ENCODE results near the gene LALBA.

Gene LALBA

DNA sequence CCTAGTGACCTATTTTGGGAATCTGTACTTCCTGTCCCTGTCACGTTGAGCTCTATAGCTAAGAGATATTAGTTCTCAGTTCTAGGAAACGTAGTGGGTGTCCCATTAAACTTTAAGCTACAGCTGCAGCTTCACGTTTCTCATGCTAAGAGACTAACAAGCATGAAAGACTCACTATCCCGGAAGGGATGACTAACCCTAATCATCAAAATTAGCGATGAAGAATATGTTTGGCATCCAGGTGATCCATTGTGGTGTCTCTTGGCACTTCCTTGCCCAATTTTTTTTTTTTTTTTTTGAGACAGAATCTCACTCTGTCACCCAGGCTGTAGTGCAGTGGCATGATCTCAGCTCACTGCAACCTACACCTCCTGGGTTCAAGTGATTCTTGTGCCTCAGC, 11.0 kb upstream of the LALBA start:
- TF ChIP-seq POLR2AphosphoS5 (IDR thresholded peaks at IDR 0.05; ENCODE audit: low read depth, low read length) (no peak), FOXP2 (optimal IDR thresholded peaks at IDR 0.05; ENCODE audit: borderline replicate concordance, extremely low read depth, extremely low read length, insufficient read depth) (no peak), SIN3A (IDR thresholded peaks at IDR 0.05; ENCODE audit: borderline replicate concordance, insufficient read depth, low read length) (no peak), TAF1 (IDR thresholded peaks at IDR 0.05; ENCODE audit: borderline replicate concordance, insufficient read depth, low read length) (no peak)
- TF ChIP-seq, protein P1, sequence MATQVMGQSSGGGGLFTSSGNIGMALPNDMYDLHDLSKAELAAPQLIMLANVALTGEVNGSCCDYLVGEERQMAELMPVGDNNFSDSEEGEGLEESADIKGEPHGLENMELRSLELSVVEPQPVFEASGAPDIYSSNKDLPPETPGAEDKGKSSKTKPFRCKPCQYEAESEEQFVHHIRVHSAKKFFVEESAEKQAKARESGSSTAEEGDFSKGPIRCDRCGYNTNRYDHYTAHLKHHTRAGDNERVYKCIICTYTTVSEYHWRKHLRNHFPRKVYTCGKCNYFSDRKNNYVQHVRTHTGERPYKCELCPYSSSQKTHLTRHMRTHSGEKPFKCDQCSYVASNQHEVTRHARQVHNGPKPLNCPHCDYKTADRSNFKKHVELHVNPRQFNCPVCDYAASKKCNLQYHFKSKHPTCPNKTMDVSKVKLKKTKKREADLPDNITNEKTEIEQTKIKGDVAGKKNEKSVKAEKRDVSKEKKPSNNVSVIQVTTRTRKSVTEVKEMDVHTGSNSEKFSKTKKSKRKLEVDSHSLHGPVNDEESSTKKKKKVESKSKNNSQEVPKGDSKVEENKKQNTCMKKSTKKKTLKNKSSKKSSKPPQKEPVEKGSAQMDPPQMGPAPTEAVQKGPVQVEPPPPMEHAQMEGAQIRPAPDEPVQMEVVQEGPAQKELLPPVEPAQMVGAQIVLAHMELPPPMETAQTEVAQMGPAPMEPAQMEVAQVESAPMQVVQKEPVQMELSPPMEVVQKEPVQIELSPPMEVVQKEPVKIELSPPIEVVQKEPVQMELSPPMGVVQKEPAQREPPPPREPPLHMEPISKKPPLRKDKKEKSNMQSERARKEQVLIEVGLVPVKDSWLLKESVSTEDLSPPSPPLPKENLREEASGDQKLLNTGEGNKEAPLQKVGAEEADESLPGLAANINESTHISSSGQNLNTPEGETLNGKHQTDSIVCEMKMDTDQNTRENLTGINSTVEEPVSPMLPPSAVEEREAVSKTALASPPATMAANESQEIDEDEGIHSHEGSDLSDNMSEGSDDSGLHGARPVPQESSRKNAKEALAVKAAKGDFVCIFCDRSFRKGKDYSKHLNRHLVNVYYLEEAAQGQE (IDR thresholded peaks at IDR 0.05; ENCODE audit: insufficient read depth in 1 of 2, low read depth in 2 of 2, low read length in 2 of 2): no peak

- TF ChIP-seq SIN3A (IDR thresholded peaks at IDR 0.05; ENCODE audit: borderline replicate concordance, insufficient read depth, low read length) (no peak), POLR2AphosphoS5 (IDR thresholded peaks at IDR 0.05; ENCODE audit: low read depth, low read length) (no peak), FOXP2 (optimal IDR thresholded peaks at IDR 0.05; ENCODE audit: borderline replicate concordance, extremely low read depth, extremely low read length, insufficient read depth) (no peak), TAF1 (IDR thresholded peaks at IDR 0.05; ENCODE audit: borderline replicate concordance, insufficient read depth, low read length) (no peak)
- TF ChIP-seq, protein P1 (IDR thresholded peaks at IDR 0.05; ENCODE audit: insufficient read depth in 1 of 2, low read depth in 2 of 2, low read length in 2 of 2): no peak
Measured at GRCh38 chr12:48572326-48572725, 2.5 kb upstream of the LALBA start.

- TF ChIP-seq FOXP2 (optimal IDR thresholded peaks at IDR 0.05; ENCODE audit: borderline replicate concordance, extremely low read depth, extremely low read length, insufficient read depth) (no peak), TAF1 (IDR thresholded peaks at IDR 0.05; ENCODE audit: borderline replicate concordance, insufficient read depth, low read length) (no peak), POLR2AphosphoS5 (IDR thresholded peaks at IDR 0.05; ENCODE audit: low read depth, low read length) (no peak), SIN3A (IDR thresholded peaks at IDR 0.05; ENCODE audit: borderline replicate concordance, insufficient read depth, low read length) (no peak)
- TF ChIP-seq, protein P1 (IDR thresholded peaks at IDR 0.05; ENCODE audit: insufficient read depth in 1 of 2, low read depth in 2 of 2, low read length in 2 of 2): no peak
Measured at GRCh38 chr12:48567731-48568130, 2.1 kb downstream of the LALBA start.

GRCh38 chr12:48557919-48558318, 11.9 kb downstream of the LALBA start:
- TF ChIP-seq POLR2AphosphoS5 (IDR thresholded peaks at IDR 0.05; ENCODE audit: low read depth, low read length) (no peak), SIN3A (IDR thresholded peaks at IDR 0.05; ENCODE audit: borderline replicate concordance, insufficient read depth, low read length) (no peak), TAF1 (IDR thresholded peaks at IDR 0.05; ENCODE audit: borderline replicate concordance, insufficient read depth, low read length) (no peak), FOXP2 (optimal IDR thresholded peaks at IDR 0.05; ENCODE audit: borderline replicate concordance, extremely low read depth, extremely low read length, insufficient read depth) (no peak)
- TF ChIP-seq, protein P1 (IDR thresholded peaks at IDR 0.05; ENCODE audit: insufficient read depth in 1 of 2, low read depth in 2 of 2, low read length in 2 of 2): no peak

GRCh38 chr12:48556631-48557030, 13.2 kb downstream of the LALBA start:
- TF ChIP-seq FOXP2 (optimal IDR thresholded peaks at IDR 0.05; ENCODE audit: borderline replicate concordance, extremely low read depth, extremely low read length, insufficient read depth) (no peak), POLR2AphosphoS5 (IDR thresholded peaks at IDR 0.05; ENCODE audit: low read depth, low read length) (no peak), TAF1 (IDR thresholded peaks at IDR 0.05; ENCODE audit: borderline replicate concordance, insufficient read depth, low read length) (no peak), SIN3A (IDR thresholded peaks at IDR 0.05; ENCODE audit: borderline replicate concordance, insufficient read depth, low read length) (no peak)
- TF ChIP-seq, protein P1 (IDR thresholded peaks at IDR 0.05; ENCODE audit: insufficient read depth in 1 of 2, low read depth in 2 of 2, low read length in 2 of 2): no peak

Data from PFSK-1 (cell line).